C1 segment of cervical spinal cord (tissue), 14 donors: ENCODE results near the gene TCP11L2.

ENCODE experiments used
- DNase-seq, 14 donors: peaks; one replicate each; lab custom pipeline; 2025; lab: John Stamatoyannopoulos, UW

Gene TCP11L2

DNA sequence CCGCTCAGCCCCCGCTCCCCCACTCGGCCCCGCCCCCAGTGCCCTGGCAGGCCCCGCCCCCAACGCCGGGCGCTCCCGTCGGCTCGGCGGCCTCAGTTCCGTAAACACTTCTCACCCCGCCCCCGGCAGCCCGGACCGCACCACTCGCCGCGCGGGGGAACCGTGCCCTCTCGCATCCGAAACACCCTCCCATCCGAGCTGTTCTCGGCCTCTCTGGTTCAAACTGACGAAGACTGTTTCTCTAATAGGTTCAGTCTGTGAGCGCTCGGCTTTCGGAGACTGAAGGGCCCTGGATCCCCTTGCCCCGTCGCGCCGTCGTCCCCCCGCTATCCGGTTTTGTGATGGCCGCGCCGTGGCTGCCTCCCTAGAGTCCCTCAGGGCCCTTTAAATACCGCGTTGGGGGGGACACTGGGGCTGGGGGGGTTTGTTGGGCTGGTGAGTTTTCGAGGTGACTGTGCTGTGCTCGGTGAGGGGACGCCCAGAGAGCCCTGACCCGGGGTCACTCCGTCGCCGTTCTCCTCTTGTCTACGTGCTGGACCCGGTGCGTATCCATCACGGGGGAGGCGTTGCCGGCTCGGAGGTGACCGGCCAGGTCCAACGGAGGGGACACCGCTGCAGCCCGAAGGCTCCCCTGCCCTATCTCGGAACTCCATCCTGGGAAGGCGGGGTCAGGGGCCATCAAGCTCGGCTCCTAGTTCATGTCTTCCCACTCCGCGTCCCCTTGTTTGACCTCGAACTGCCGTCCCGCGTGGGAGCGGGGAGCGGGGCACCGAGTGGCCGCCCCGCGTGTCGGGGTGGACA, at the start of gene TCP11L2:
Gene TCP11L2, plus strand, starts transcription at position 333 of the 801 bp plus-strand sequence. CDS start 8,343 bp downstream, outside the sequence.
- DNase-seq = peak; percentile 63 to 99 (median 92)

DNA sequence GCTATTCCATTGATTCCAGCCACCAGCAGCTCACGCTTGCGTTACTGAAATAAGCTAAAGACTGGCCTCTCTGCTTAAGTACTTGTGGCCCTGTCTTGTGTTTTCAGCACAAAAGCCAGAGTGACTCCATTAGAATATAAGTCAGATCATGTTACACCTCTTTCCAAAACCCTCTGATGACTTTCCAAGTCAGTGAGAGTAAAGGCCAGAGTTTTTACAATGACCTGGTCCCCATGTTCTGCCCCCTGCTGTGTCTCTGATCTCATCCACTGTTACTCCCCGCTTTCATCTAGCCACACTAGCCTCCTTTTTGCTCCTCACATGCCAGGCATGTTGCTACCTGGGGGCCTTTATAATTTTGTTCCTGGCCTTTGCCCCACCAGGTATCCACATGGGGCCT, 47.8 kb upstream of the TCP11L2 start:
- no peak for DNase-seq

DNA sequence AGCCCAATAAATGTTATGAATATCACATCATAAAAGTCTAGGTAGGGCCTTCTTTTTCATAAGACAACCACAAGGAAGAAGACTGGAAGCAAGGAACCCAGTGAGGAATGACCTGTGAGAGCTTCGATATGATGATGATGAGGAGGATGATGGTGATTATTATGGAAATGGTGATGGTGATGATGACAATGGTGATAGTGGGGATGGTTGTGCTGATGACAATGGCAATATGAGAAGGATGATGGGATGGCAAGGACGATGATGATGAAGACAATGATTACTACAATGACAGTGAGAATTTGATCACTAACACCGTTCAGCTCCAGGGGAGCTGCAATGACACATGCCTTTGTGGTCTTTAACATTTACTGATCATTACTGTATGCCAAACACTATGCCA, 47.0 kb upstream of the TCP11L2 start:
- DNase-seq = no peak

DNA sequence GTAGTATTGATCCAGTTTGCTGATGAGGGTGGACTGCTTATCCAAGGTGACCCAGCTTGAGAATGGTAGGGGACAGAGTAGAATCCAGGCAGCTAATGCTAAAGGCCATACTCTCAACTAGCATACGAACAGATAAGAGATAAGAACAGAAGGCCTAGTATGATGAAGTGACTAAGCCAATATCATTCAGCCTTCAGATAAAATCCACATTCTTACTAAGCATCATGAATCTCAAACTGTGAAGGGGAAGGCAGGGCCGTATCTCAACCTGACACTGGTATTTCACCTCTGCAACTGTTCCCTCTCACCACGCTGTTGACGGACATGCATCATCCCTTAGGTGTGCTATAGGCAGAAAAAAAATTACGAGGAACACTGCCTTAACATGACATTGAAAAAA, 46.6 kb upstream of the TCP11L2 start:
- no peak for DNase-seq

DNA sequence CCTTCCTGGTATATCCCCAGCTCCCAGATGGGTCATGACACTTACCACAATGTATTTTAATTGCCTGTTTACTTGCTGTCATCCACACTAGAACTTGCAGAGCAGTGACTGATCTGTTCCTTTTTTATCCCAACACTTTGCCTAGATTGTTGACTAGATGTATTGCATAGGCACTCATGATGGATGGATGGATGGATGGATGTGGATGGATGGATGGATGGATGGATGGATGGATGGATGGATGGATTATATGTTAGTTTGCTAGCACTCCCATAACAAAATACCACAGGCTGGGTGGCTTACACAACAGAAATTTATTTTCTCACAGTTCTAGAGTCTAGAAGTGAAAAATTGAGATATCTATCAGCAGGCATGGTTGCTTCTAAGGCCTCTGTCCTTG, 46.0 kb upstream of the TCP11L2 start:
- no peak for DNase-seq

DNA sequence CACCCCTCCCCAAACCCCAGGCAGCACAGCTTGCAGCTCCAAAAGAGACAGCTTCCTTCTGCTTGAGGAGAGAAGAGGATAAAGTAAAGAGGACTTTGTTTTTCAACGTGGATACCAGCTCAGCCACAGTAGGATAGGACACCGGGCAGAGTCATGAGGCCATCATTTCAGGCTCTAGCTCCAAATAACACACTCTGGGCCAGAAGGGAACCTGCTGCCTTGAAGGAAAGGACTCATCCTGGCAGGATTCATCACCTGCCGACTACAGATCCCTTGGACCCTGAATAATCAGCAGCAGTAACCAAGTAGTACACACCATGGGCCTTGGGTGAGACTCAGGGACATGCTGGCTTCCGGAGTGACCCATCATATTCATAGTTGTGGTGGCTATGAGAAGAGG, 44.3 kb upstream of the TCP11L2 start:
- no peak for DNase-seq

DNA sequence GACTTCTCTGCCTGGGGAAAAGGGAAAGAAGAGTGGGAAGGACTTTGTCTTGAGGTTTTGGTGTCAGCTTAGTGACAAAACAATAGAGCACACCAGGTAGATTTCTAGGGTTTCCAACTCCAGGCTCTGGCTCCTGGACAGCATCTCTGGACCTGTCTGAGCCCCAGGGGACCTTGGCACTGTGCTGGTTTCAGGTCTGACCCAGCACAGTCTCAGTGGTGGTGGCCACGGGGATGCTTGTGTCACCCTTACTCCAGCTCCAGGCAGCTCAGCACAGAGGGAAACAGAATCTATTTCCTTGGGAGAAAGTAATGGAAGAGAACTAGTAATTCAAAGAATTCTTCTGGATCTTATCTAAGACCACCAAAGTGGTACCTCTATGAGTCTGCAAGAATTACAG, 43.6 kb upstream of the TCP11L2 start:
- no peak for DNase-seq

DNA sequence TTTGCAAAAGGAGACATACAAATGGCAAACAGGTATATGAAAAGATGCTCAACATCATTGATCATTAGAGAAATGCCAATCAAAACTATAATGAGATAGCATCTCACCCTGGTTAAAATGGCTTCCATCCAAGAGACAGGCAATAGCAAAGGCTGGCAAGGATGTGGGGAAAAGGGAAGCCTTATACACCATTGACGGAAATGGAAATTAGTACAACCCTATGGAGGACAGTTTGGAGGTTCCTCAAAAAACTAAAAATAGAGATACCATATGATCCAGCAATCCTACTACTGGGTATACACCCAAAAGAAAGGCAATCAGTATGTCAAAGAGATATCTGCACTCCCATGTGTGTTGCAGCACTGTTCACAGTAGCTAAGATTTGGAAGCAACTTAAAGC, 37.4 kb upstream of the TCP11L2 start:
- DNase-seq = no peak

DNA sequence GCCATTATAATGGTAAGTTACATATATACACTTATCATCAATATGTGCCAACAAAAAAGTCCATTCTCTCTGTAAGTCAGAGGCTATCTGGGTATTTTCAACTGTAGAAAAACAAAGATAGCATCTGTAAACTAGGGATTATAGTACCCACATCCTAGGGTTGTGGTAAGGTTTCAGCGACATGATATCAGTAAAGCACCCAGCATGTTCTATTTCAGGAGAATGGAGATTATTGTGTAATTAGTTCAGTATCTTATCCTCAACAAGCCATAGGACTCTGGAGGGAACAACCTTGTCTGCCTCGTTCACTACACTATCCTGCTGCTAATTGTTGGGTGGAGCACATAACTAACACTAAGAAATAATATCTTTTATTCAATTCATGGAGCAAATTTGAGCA, 35.0 kb upstream of the TCP11L2 start:
- no peak for DNase-seq

DNA sequence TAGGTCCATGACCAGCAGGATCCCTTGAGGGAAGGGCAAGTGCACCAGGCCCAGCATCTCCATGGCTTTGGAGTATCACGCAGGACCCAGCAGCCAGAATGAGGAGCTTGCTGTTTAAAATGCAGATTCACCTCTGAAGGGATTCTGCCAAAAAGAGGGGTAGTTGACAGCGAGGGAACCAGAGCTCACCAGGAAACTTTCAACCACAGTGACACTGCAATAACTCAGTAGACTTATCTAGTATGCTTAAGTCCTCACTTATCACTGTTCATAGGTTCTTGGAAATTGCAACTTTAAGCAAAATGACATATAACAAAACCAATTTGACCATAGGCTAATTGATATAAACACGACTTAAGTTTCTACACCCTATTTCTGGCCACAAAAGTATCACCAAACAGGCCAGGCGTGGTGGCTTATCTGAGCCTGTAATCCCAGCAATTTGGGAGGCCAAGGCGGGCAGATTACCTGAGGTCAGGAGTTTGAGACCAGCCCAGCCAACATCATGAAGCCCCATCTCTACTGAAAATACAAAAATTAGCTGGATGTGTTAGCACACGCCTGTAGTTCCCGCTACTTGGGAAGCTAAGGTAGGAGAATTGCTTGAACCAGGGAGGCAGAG, 33.3 kb upstream of the TCP11L2 start:
- no peak for DNase-seq

DNA sequence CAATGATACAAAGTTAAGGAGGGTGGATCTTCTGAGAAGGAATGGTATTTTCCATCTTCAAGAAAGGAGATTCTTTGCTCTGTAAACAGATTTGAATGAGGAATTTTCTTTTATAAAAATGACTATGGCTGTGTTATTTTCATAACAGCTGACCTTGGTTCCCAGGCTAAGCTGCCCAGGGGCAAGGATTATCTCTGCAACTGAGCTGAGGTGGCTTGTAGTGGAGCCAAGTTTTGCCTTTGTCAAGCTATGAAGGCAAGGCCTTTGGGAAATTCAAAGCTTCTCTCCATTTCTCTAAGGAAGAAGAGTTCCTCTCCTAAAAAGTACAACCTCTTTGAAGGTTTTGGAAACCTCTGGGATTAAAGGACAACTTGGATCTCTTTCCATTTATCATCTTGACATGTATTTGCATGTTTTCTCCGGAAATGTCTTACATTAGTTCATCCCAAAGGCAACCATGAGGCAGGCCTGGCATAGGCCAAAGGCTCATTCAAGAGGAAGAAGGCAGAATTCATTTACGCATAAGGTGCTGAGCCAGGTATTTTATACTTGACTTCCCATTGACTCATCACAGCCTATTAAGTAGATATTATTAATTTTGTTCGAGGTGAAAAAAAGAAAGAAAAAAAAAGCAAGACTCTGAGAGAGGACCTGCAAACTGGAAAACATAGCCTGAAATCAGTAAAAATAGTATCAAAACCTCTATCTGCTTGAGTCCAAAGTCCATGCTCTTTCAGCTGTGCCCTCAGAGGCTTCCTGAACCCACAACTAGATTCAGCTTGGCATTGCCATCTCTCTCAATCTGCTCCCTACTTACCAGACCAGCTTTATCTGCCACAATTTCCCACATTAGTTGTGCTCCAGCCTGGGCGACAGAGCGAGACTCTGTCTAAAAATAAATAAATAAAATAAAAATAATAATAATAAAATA, 30.7 kb upstream of the TCP11L2 start:
- no peak for DNase-seq

DNA sequence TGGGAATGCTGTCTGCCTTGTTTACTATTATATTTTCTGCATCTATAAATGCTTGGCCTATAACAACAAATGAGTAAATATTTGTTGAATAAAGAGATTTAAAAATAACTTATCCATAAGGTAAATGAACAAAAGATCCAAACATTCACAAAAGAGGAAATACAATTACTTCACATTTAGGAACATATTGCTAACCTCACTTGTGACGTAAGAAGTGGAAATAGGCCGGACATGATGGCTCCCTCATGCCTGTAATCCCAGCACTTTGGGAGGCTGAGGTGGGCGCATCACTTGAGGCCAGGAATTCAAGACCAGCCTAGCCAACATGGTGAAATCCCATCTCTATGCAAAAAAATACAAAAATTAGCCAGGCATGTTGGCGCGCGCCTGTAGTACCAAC, 29.0 kb upstream of the TCP11L2 start:
- no peak for DNase-seq

DNA sequence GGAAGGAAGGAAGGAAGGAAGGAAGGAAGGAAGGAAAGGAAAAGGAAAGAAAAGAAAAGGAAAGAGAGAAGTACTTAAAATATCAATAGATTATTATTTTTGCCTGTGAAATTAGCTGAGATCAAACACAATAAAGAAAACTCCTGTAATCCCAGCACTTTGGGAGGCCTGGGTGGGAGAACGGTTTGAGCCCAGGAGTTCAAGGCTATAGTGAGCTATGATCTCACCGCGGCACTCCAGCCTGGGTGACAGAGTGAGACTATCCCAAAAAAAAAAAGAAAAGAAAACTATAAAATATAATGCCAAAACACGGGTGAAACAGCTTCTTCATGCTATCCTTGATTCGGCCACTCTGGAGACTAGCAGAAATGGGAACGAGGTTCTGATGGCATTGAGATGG, 28.5 kb upstream of the TCP11L2 start:
- no peak for DNase-seq

DNA sequence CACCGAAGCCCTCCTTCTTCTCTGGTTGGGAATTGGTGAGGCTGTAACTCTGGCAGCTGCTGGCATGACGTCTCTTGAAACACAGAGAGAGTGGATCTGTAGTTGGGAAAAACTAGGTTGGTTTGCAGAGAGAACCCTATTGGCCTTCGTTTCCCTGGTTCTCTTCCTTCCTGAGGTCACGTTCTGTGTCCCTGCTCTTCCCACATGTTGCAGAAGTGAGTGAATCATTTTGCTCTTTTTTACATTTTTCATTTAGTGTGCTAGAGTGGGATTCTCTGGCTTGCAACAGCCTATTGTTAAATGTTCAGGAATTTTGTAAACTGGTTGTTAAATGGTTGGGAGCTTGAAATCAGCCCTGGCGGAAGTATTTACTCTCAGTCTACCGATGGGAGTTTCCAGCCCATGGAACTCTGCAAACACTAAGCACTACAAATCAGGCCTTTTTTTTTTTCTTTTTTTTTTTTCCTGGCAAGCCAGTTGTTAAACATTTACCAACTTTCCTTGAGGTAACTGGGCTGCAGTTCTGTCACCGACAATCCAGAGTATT, 27.9 kb upstream of the TCP11L2 start:
- no peak for DNase-seq

DNA sequence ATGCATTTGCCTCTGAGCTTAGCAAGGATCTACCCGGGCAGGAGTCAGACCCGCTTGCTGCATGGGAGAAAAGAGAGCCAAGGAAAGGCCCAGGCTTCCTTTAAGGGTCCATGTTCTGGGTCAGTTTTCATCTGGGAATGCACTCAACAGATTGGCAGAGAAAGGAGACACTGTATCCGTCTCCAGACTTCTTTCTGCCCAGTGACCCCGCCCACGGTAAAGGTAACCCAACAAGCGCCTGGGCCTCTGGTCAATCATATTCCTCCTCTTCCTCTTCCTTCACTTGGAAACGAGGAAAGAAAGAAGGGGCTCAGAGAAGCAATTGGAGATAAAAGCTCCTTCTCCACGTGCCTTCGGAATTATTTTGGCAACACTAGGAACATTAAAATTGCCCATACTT, 27.1 kb upstream of the TCP11L2 start:
- DNase-seq = no peak

DNA sequence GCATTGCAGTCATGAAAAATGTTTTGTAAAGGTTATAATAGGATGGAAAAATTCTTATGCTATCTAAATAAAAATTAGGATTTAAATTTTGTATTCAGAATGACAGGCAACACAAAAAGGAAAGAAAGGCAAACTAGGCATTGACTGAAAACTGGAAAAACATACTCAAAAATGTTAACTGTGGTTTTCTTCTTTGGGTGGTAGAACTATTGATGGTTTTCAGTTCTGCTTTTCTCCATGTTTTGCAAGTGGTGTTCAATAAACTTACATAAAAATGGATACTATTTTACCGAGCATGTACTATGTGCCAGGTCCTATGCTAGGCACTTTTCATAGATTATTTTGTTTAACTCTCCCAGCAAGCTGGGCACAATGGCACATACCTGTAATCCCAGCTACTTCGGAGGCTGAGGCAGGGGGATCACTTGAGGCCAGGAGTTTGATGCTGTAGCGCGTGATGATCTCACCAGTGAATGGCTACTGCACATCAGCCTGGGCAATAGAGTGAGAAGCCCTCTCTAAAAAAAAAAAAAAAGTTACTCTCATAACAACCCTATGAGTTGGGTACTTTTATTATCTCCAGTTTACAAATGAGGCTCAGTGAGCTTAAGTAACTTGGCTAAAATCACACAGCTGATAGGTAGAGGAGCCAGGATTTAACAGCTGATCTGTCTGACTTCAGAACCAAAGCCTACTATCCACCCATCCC, 26.3 kb upstream of the TCP11L2 start:
- DNase-seq = no peak

DNA sequence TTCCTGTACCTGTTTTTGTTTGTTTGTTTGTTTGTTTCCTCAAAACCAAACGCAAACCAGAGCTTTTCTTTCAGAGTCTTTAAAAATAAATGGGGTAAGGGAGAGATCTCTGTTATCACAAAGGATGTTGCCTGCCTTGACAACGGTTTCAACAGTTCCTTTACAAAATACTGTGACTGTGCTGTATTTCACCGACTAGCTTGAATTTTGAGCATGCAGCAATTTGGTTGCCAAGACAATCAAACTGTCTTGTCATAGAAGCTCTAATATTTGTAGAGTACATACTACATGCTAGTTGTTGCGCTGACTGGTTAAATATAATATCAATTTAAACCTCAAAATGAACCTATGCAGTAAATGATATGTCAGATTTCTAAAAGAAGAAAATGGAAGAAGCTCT, 22.4 kb upstream of the TCP11L2 start:
- DNase-seq = no peak

DNA sequence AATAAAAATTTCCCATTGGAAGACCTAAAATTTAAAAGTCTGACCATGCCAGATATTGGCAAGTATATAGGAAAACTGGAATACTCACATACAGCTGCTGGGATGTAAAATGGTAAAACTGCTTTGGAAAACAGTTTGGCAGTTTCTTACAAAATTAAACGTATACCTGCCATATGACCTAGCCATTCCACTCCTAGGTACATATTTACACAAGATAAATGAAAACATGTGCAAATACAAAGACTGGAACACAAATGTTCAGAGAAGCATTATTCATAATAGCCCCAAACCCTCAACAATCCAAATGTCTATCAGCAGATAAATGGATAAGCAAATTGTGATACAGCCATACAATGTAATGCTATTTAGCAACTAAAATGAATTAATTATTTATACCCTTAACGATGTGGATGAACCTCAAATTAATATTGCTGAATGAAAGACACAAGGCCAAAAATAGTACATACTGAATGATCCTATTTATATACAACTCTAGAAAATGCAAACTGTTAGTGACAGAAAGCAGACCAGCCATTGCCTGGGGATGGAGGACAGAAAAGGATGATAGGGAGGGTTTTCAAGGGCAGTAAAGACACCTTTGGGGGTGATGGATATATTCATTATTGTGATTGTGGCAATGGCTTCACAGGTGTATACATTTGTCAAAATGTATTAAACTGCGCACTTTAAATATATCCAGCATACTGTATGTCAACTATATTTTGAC, 21.3 kb upstream of the TCP11L2 start:
- DNase-seq = no peak

DNA sequence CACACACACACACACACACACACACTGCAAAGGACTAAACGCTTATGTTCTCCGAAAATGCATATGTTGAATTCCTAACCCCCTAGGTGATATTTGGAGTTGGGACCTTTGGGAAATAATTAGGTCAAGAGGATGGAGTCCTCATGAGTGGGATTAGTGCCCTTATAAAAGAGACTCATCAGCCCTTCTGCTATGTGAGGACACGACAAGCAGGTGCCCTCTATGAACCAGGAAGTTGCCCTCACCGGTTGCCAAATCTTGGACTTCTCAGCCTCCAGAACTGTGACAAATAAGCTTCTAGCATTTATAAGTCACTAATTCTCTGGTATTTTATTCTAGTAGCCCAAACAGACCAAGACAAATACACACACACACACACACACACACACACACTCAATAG, 20.7 kb upstream of the TCP11L2 start:
- no peak for DNase-seq

DNA sequence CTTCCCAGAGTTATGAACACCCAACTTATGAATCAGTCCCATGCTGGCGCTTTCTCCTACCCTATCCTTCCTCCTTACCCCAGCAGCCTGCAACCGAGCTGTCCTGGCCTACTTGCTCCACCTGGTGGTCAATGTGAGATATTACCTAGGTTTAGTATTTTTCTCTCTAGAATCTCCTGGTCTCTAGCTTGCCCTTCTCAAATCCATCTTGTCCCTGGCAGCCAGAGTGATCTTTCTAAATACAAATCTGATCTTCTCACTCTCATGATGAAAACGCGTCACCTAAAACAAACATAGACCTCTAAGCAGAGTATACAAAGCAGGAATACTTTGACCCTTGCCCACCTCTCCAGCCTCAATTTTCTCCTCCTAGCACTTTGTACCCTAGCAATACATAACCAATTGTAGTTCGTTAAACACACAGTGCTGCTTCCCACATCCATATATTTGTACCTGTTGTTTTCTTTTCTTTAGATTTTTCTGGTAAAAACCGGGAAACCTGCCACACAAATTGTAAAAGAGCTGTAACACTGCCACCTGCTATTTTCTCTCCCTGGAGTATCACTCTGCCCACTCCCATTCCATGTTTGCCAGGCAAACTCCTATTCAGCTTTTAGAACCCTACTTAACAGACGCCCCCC, 20.0 kb upstream of the TCP11L2 start:
- no peak for DNase-seq
